H1 (cell line): ENCODE results near the gene KLHL34. TPM values are rescaled to one million over a fixed set of nuclear protein-coding genes. Genes with fewer than 3 reads are reported as not detected.

Experiments used
- CTCF ChIA-PET: fragments of 300-600 bp; sonication (Branson Sonifier 250); formaldehyde crosslinking; loops from one replicate; lab custom pipeline; 2021; ENCODE audit not compliant: partially characterized antibody; lab: Charles Lee
- POLR2A ChIA-PET: fragments of 300-600 bp; sonication (Branson Sonifier 250); formaldehyde crosslinking; loops from one replicate; lab custom pipeline; 2021; ENCODE audit warnings: inconsistent platforms; ENCODE audit not compliant: partially characterized antibody; lab: Charles Lee
- DNase-seq, 2 experiments: peaks; one replicate each; pipeline versions ENCODE4 v3.0.0 to v3.0.0-alpha.2; 2010 to 2022; ENCODE audit warnings: low spot score in 2 of 2, low read depth in 1 of 2, mixed read lengths in 1 of 2
- FAIRE-seq: peaks from 2 replicates; lab custom pipeline; 2011; peaks lifted over from hg19 to GRCh38; lab: Jason Lieb, UNC
- H2AFZ ChIP-seq: 2 replicates; pipeline ENCODE4 v1.8.1; 2012; ENCODE audit warnings: low read length, inconsistent platforms
- H2AK5ac ChIP-seq: 2 replicates; pipeline ENCODE4 v1.6.1; 2013; ENCODE audit warnings: low read depth, low read length
- H2BK120ac ChIP-seq: replicated peaks from 2 replicates; pipeline ENCODE3; 2013; ENCODE audit warnings: low read depth, low read length, inconsistent platforms
- H2BK12ac ChIP-seq: 2 replicates; pipeline ENCODE4 v1.6.1; 2013; ENCODE audit warnings: low read depth, low read length
- H2BK15ac ChIP-seq: 2 replicates; pipeline ENCODE4 v1.6.1; 2013; ENCODE audit warnings: low read length
- H2BK20ac ChIP-seq: 2 replicates; pipeline ENCODE4 v1.6.1; 2013; ENCODE audit warnings: low read length
- H2BK5ac ChIP-seq: 2 replicates; pipeline ENCODE4 v1.6.1; 2013; ENCODE audit warnings: low read depth, low read length
- H3K14ac ChIP-seq: 2 replicates; pipeline ENCODE4 v1.6.1; 2013; ENCODE audit warnings: inconsistent platforms; ENCODE audit not compliant: insufficient read length
- H3K18ac ChIP-seq: 2 replicates; pipeline ENCODE4 v1.6.1; 2013; ENCODE audit warnings: low read length; ENCODE audit errors: extremely low read depth
- H3K23ac ChIP-seq: 2 replicates; pipeline ENCODE4 v1.6.1; 2013; ENCODE audit warnings: inconsistent platforms; ENCODE audit not compliant: insufficient read length
- H3K23me2 ChIP-seq: 2 replicates; pipeline ENCODE4 v1.6.1; 2013; ENCODE audit warnings: low read depth, low read length
- H3K27ac ChIP-seq: 2 replicates; pipeline ENCODE4 v1.6.1; 2011; ENCODE audit warnings: low read depth, low read length, inconsistent platforms
- H3K27me3 ChIP-seq, 4 experiments: replicated peaks in 1 of 4; 1 replicate in 1 of 4; 2 replicates in 3 of 4; pipeline versions ENCODE4 v1.6.1 to v1.8.1; 2011 to 2013; ENCODE audit warnings: low read length in 3 of 4, mild to moderate bottlenecking in 3 of 4, inconsistent platforms in 2 of 4, mixed read lengths in 2 of 4, moderate library complexity in 1 of 4; ENCODE audit not compliant: control insufficient read depth in 3 of 4, insufficient read depth in 3 of 4; ENCODE audit errors: extremely low read depth in 1 of 4
- H3K36me3 ChIP-seq, 4 experiments: 2 replicates each; pipeline versions ENCODE4 v1.6.1 to v1.8.1; 2011 to 2013; ENCODE audit warnings: mild to moderate bottlenecking in 4 of 4, low read length in 3 of 4, moderate library complexity in 2 of 4, control low read depth in 1 of 4, inconsistent platforms in 1 of 4; ENCODE audit not compliant: insufficient read depth in 4 of 4, control insufficient read depth in 2 of 4
- H3K4ac ChIP-seq: replicated peaks from 2 replicates; pipeline ENCODE3; 2013; ENCODE audit warnings: low read length, low read depth, mixed read lengths, inconsistent platforms; ENCODE audit not compliant: insufficient read length
- H3K4me1 ChIP-seq, 4 experiments: replicated peaks in 1 of 4; 1 replicate in 1 of 4; 2 replicates in 3 of 4; pipeline versions ENCODE4 v1.6.1 to v1.8.1; 2011 to 2013; ENCODE audit warnings: low read length in 3 of 4, inconsistent platforms in 2 of 4, mixed read lengths in 1 of 4; ENCODE audit not compliant: insufficient read depth in 4 of 4, control insufficient read depth in 3 of 4
- H3K4me2 ChIP-seq, 2 experiments: 2 replicates each; pipeline versions ENCODE4 v1.6.1 to v1.8.1; 2011 to 2013; ENCODE audit warnings: low read depth in 2 of 2, low read length in 2 of 2, control low read depth in 1 of 2, inconsistent platforms in 1 of 2, mild to moderate bottlenecking in 1 of 2; ENCODE audit not compliant: insufficient read depth in 1 of 2
- H3K4me3 ChIP-seq, 4 experiments: fragments of 200-600, 300-600 bp in 1 of 4; sonication (generic), shearing (Covaris generic), sonication (Bioruptor Twin) in 1 of 4; 2 replicates each; pipeline versions ENCODE4 v1.5.1 to v1.8.1; 2011 to 2016; ENCODE audit warnings: low read length in 4 of 4, low read depth in 3 of 4, control low read depth in 2 of 4, inconsistent platforms in 2 of 4, mild to moderate bottlenecking in 2 of 4, mixed read lengths in 1 of 4, moderate library complexity in 1 of 4; ENCODE audit not compliant: insufficient read depth in 2 of 4; ENCODE audit errors: extremely low read depth in 1 of 4
- H3K56ac ChIP-seq: replicated peaks from 2 replicates; pipeline ENCODE3; 2013; ENCODE audit warnings: low read depth, mild to moderate bottlenecking, mixed read lengths, low read length, inconsistent platforms; ENCODE audit not compliant: insufficient read length
- H3K79me1 ChIP-seq: 2 replicates; pipeline ENCODE4 v1.6.1; 2013; ENCODE audit warnings: low read depth, low read length, control low read depth
- H3K79me2 ChIP-seq, 2 experiments: 2 replicates each; pipeline versions ENCODE4 v1.6.1 to v1.8.1; 2012 to 2013; ENCODE audit warnings: low read length in 2 of 2, mild to moderate bottlenecking in 2 of 2, inconsistent platforms in 1 of 2; ENCODE audit not compliant: insufficient read depth in 2 of 2, control insufficient read depth in 1 of 2
- H3K9ac ChIP-seq, 4 experiments: replicated peaks in 1 of 4; 1 replicate in 1 of 4; 2 replicates in 3 of 4; pipeline versions ENCODE4 v1.6.1 to v1.8.1; 2011 to 2013; ENCODE audit warnings: low read depth in 3 of 4, low read length in 3 of 4, control low read depth in 2 of 4, mild to moderate bottlenecking in 2 of 4, moderate library complexity in 2 of 4, inconsistent platforms in 1 of 4; ENCODE audit errors: extremely low read depth in 1 of 4
- H3K9me3 ChIP-seq, 2 experiments: 2 replicates each; pipeline versions ENCODE4 v1.6.1 to v1.8.1; 2012 to 2013; ENCODE audit warnings: mild to moderate bottlenecking in 2 of 2, moderate library complexity in 2 of 2, control low read depth in 1 of 2, inconsistent platforms in 1 of 2, low read depth in 1 of 2, low read length in 1 of 2, mixed read lengths in 1 of 2; ENCODE audit not compliant: insufficient read depth in 2 of 2
- H4K20me1 ChIP-seq, 2 experiments: replicated peaks in 1 of 2; 2 replicates each; pipeline versions ENCODE3 to v1.8.1; 2011 to 2013; ENCODE audit warnings: inconsistent platforms in 2 of 2, low read length in 2 of 2, mild to moderate bottlenecking in 1 of 2; ENCODE audit not compliant: insufficient read depth in 2 of 2, control insufficient read depth in 1 of 2
- H4K5ac ChIP-seq: 2 replicates; pipeline ENCODE4 v1.6.1; 2013; ENCODE audit warnings: low read length, low read depth, mixed read lengths, inconsistent platforms; ENCODE audit not compliant: insufficient read length
- H4K8ac ChIP-seq: 2 replicates; pipeline ENCODE4 v1.8.0; 2013; ENCODE audit warnings: mild to moderate bottlenecking, moderate library complexity, low read length, inconsistent platforms; ENCODE audit not compliant: insufficient read depth; ENCODE audit errors: extremely low read depth
- H4K91ac ChIP-seq: replicated peaks from 2 replicates; pipeline ENCODE3; 2013; ENCODE audit warnings: low read length, mixed read lengths, inconsistent platforms; ENCODE audit not compliant: insufficient read length
- CHD2 ChIP-seq: IDR thresholded peaks from 2 replicates; pipeline ENCODE4 v1.6.1; 2012; ENCODE audit warnings: low read length, improper control_type of control experiment
- EZH2 ChIP-seq: fragments of 200-600 bp; sonication (generic); IDR thresholded peaks from 2 replicates; pipeline ENCODE4 v1.7.1; 2012; ENCODE audit warnings: low read depth, mild to moderate bottlenecking, moderate library complexity, low read length, inconsistent platforms; ENCODE audit not compliant: severe bottlenecking
- SIX5 ChIP-seq: IDR thresholded peaks from 2 replicates; pipeline ENCODE4 v1.6.1; 2011; ENCODE audit warnings: mild to moderate bottlenecking, low read depth, low read length
- WGBS, 2 experiments: shearing (Covaris generic) in 1 of 2; methylation state at CpG; one replicate each; pipeline versions ENCODE4 v1.1.6 to v1.1.7; 2013 to 2015; ENCODE audit warnings: low lambda C conversion rate in 2 of 2, mixed read lengths in 2 of 2, inconsistent platforms in 1 of 2, low coverage in 1 of 2, missing lambda C conversion rate in 1 of 2; ENCODE audit not compliant: insufficient replicate concordance in 2 of 2, insufficient coverage in 1 of 2, insufficient read length in 1 of 2; ENCODE audit errors: extremely low coverage in 1 of 2, missing lambda C conversion rate in 1 of 2; 5-methylcytosine and 5-hydroxymethylcytosine counted together
- polyA plus RNA-seq, 7 experiments: library from polyadenylated mRNA; depleted of rRNA in 3 of 7; stranded (reverse) in 5 of 7; unstranded in 2 of 7; fragments of >200 nt in 5 of 7; fragments of 200-250 nt in 2 of 7; gene quantifications; 1 replicate in 5 of 7; 2 replicates in 1 of 7; 4 replicates in 1 of 7; pipeline versions ENCODE4 v1.2.1 to v1.2.3, GENCODE V29; 2011 to 2013; ENCODE audit warnings: missing spikeins in 2 of 7, mixed read lengths in 2 of 7
- total RNA-seq: library from RNA; stranded (reverse); fragmentation: NEBNext Ultra II Directional; extraction: Animal tissue kit (Norgen Biotek cat#: 25700); gene quantifications from 2 replicates; pipeline ENCODE4 v1.2.1, GENCODE V29; 2021

The KLHL34 gene
- total and polyA plus RNA-seq, 2 of the 8 experiments (the other 6 are each of a cell fraction or from before 2014, with no cell fraction given), result not detected

GRCh38 chrX:21661316-21661715 lies 3.2 kb upstream of the KLHL34 start:
- DNase-seq (no peak), FAIRE-seq (no peak)
- no peak overlapping the region for H3K14ac ChIP-seq
- no peak overlapping the region for H3K4ac ChIP-seq
- H3K27ac ChIP-seq, result no peak overlapping the region
- H4K91ac ChIP-seq, result no peak overlapping the region
- no peaks in the 10 kb centered on the region for H3K36me3 ChIP-seq
- no peaks in the 10 kb centered on the region; a peak in 1 of 4 replicates for H3K9me3 ChIP-seq
- no peak overlapping the region for H2BK15ac ChIP-seq
- H2BK120ac ChIP-seq, result no peak overlapping the region
- H3K4me2 ChIP-seq, result no peak overlapping the region
- 90% methylated on average over 6 of the region's 6 CpGs; no CpG with 5 or more reads in 1 of the 2 experiments for WGBS, 2 experiments
- no peaks in the 10 kb centered on the region for H3K27me3 ChIP-seq
- no peak overlapping the region for H3K18ac ChIP-seq
- H3K23ac ChIP-seq, result no peak overlapping the region
- no peak overlapping the region for H3K56ac ChIP-seq
- no peak overlapping the region for H4K5ac ChIP-seq
- ChIA-PET CTCF (no interaction called here), POLR2A (no interaction called here)
- no peaks in the 10 kb centered on the region for H4K20me1 ChIP-seq
- H2BK12ac ChIP-seq, result no peak overlapping the region
- TF ChIP-seq EZH2 (no peak), SIX5 (no peak), CHD2 (no peak)
- H3K23me2 ChIP-seq, result no peaks in the 10 kb centered on the region
- no peak overlapping the region for H4K8ac ChIP-seq
- no peaks in the 10 kb centered on the region for H3K79me1 ChIP-seq
- no peaks in the 10 kb centered on the region for H3K4me1 ChIP-seq
- no peak overlapping the region for H3K4me3 ChIP-seq
- no peak overlapping the region for H2BK5ac ChIP-seq
- H3K9ac ChIP-seq, result no peak overlapping the region
- no peak overlapping the region for H2BK20ac ChIP-seq
- H3K79me2 ChIP-seq, result no peaks in the 10 kb centered on the region
- no peak overlapping the region for H2AK5ac ChIP-seq
- H2AFZ ChIP-seq, result no peak overlapping the region
